ENCODE measurements around the gene SSBP4.

Gene SSBP4

DNA sequence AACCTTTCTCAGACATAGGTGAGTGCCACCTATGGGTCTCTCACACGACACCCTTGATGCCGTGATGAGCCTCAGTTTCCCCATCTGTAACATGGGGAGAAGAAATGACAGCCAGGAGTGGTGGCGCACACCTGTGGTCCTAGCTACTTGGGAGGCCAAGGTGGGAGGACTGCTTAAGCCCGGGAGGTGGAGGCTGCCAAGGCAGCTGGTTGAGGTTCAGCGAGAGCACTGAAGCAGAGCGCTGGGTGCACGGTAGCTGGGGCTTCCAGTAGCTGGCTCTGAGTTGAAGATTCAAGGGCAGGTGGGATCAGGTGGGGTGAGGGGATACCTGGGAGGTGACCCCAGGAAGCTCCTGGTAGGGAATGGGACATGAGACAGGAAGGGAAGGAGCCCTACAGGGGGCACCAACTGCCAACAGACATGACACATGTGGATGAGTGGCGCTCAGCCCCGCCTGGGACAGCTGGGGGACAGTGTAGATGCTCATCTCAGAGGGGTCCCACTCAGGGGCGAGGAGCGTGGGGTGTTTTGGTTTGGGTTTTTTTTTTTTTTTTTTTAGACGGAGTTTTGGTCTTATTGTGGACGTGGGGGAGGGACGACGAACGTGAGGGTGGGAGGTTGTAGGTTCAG is 6.5 kb upstream of the SSBP4 start:
- Mint-ChIP-seq H3K4me3 (no peak overlapping the region), H3K27ac (no peak overlapping the region), H3K27me3 (peaks cover 13% of the 10 kb centered on the region)

GRCh38 chr19:18414504-18415177 is 4.6 kb upstream of the SSBP4 start:
- peaks cover 36% of the 10 kb centered on the region for H3K4me1 Mint-ChIP-seq
- H3K9me3 Mint-ChIP-seq: no peaks in the 10 kb centered on the region

More for the DNA sequence above, 6.5 kb upstream of the SSBP4 start:
- Mint-ChIP-seq H3K36me3 (no peaks in the 10 kb centered on the region), H3K4me1 (peaks cover 24% of the 10 kb centered on the region), H3K9me3 (no peaks in the 10 kb centered on the region)

GRCh38 chr19:18415178-18415867 is 3.9 kb upstream of the SSBP4 start:
- H3K36me3 Mint-ChIP-seq: no peaks in the 10 kb centered on the region
- H3K27ac Mint-ChIP-seq: no peak overlapping the region
- H3K4me1 Mint-ChIP-seq: peaks cover 40% of the 10 kb centered on the region
- H3K27me3 Mint-ChIP-seq: peaks cover 15% of the 10 kb centered on the region
- no peaks in the 10 kb centered on the region for H3K9me3 Mint-ChIP-seq
- H3K4me3 Mint-ChIP-seq: peak overlapping the region; percentile 55

More at GRCh38 chr19:18414504-18415177, 4.6 kb upstream of the SSBP4 start:
- H3K4me3 Mint-ChIP-seq: peak overlapping the region; percentile 26
- peak overlapping the region; percentile 80 for H3K27ac Mint-ChIP-seq
- no peaks in the 10 kb centered on the region for H3K36me3 Mint-ChIP-seq
- peaks cover 15% of the 10 kb centered on the region for H3K27me3 Mint-ChIP-seq

- Mint-ChIP-seq H3K27ac (peak overlapping the region; percentile 23), H3K27me3 (peaks cover 14% of the 10 kb centered on the region)
Measured at GRCh38 chr19:18416778-18417249, 2.4 kb upstream of the SSBP4 start.

DNA sequence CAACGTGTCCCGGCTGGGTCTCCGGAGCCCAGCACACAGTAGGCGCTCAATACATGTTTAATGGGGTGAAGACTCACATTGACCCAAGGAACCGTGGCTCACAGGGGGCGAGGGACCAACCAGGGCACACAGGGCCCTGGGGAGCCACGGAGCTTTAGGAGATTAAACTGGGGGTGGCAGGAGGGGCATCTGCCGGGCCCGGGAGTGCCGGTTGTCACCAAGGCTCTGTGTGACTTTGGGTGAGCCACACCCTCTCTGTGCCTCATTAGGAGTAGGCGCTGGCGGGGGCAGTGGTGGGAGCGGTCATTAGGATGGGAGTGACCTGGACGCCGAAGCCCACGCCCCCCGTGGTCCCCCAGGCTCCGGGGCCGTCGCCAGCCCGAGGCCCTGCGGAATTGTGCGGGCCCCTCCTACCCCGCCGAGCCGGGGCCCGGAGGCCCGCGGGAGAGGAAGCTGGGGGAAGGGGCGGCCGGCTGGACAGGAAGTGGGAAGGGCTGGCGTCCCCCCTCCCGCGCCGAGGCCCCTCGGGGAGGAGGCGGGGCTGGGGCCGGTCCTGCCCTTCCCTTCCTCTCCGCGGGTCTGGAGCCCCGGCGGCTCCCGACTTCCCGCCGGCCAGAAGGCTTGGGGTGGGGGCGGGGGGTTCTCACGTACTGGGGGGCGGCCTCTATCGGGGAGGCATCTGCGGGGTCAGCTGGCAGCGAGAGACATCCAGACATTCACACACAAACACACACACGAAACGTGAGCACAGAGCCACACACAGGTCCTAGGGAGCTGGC is 1.8 kb upstream of the SSBP4 start:
- peak overlapping the region; percentile 86 for H3K4me3 Mint-ChIP-seq

More at GRCh38 chr19:18416778-18417249, 2.4 kb upstream of the SSBP4 start:
- Mint-ChIP-seq H3K4me3 (peak overlapping the region; percentile 78), H3K36me3 (no peaks in the 10 kb centered on the region), H3K4me1 (peaks cover 55% of the 10 kb centered on the region), H3K9me3 (no peaks in the 10 kb centered on the region)

DNA sequence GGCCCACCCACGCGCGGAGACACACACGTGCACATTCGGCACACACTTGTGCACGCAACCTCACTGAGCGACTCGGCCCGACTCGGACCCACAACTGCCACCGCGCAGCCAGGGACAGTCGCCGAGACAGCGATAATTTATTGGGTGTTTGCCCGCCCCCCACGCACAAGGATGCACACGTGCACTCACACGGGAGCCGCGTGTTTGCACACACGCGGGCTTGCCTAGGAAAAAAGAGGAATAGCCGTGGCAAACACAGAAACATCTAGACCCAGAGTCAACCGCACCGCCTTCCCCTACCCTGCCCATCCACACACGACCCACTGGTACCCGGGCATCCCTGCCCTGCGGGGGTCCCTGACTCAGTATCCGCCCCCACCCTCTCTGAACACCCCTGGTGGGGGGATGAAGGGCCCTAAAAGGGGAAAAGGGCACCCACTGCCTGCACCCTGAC is 1.1 kb upstream of the SSBP4 start:
- Mint-ChIP-seq H3K4me1 (peaks cover 66% of the 10 kb centered on the region), H3K27ac (peak overlapping the region; percentile 55), H3K4me3 (peak overlapping the region; percentile 86), H3K36me3 (no peaks in the 10 kb centered on the region), H3K9me3 (no peaks in the 10 kb centered on the region), H3K27me3 (peaks cover 12% of the 10 kb centered on the region)

More for the DNA sequence above, 1.8 kb upstream of the SSBP4 start:
- Mint-ChIP-seq H3K36me3 (no peaks in the 10 kb centered on the region), H3K9me3 (no peaks in the 10 kb centered on the region), H3K27ac (peak overlapping the region; percentile 23), H3K27me3 (peaks cover 14% of the 10 kb centered on the region), H3K4me1 (peaks cover 60% of the 10 kb centered on the region)

DNA sequence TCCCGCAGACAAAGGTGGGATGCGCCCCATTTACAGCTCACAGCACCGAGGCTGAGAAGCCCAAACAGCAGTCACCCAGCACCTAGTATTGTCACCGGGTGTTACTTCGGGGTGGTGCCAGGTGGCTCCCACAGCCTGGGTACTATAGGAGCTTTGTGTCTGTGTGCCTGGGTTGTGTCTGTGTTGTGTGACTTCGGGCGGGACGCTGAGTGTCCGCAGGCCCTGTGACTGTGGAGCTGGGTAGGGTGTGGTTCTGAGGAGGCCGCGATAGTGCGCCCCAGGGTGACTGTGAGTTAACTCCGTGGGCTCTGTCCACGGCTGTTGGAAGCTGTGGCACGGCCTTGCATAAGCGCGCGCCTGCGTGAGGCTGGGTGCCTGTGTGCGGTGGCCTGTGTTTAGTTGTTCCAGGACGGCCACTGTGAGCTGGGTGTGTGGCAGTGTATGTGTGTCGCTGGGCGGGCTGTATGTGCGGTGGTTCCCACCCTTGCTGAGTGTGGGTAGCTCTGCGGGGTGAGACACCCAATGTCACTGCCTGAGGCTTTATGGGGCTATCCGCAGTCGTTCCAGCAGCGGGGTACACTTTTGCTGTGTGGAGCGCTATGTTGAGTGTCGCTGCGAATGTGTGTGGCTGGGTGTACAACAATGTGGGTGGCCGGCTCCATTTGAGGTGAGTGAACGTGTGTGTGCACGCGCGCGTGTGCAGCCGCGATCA is 559 bp upstream of the SSBP4 start:
- H3K4me1 Mint-ChIP-seq: peaks cover 70% of the 10 kb centered on the region
- no peaks in the 10 kb centered on the region for H3K9me3 Mint-ChIP-seq
- H3K4me3 Mint-ChIP-seq: peak overlapping the region; percentile 86
- H3K36me3 Mint-ChIP-seq: no peaks in the 10 kb centered on the region
- H3K27ac Mint-ChIP-seq: peak overlapping the region; percentile 79
- peaks cover 12% of the 10 kb centered on the region for H3K27me3 Mint-ChIP-seq

- no peaks in the 10 kb centered on the region for H3K36me3 Mint-ChIP-seq
- no peaks in the 10 kb centered on the region for H3K9me3 Mint-ChIP-seq
- peaks cover 11% of the 10 kb centered on the region for H3K27me3 Mint-ChIP-seq
- H3K4me1 Mint-ChIP-seq: peaks cover 61% of the 10 kb centered on the region
- peak overlapping the region; percentile 94 for H3K4me3 Mint-ChIP-seq
- H3K27ac Mint-ChIP-seq: no peak overlapping the region
Measured at GRCh38 chr19:18419699-18420460, 682 bp downstream of the SSBP4 start.

GRCh38 chr19:18420930-18421329 is 1.7 kb downstream of the SSBP4 start:
- H3K4me3 Mint-ChIP-seq: peak overlapping the region; percentile 94
- no peaks in the 10 kb centered on the region for H3K9me3 Mint-ChIP-seq
- H3K4me1 Mint-ChIP-seq: peaks cover 61% of the 10 kb centered on the region
- H3K27me3 Mint-ChIP-seq: peaks cover 9% of the 10 kb centered on the region
- H3K36me3 Mint-ChIP-seq: no peaks in the 10 kb centered on the region
- H3K27ac Mint-ChIP-seq: no peak overlapping the region

GRCh38 chr19:18421371-18421959 is 2.3 kb downstream of the SSBP4 start:
- no peaks in the 10 kb centered on the region for H3K36me3 Mint-ChIP-seq
- H3K4me1 Mint-ChIP-seq: peaks cover 59% of the 10 kb centered on the region
- no peaks in the 10 kb centered on the region for H3K9me3 Mint-ChIP-seq
- H3K4me3 Mint-ChIP-seq: peak overlapping the region; percentile 94
- peaks cover 6% of the 10 kb centered on the region for H3K27me3 Mint-ChIP-seq
- peak overlapping the region; percentile 55 for H3K27ac Mint-ChIP-seq

- H3K4me1 Mint-ChIP-seq: peaks cover 52% of the 10 kb centered on the region
- H3K4me3 Mint-ChIP-seq: no peak overlapping the region
- no peaks in the 10 kb centered on the region for H3K36me3 Mint-ChIP-seq
- no peak overlapping the region for H3K27ac Mint-ChIP-seq
- peaks cover 2% of the 10 kb centered on the region for H3K27me3 Mint-ChIP-seq
- no peaks in the 10 kb centered on the region for H3K9me3 Mint-ChIP-seq
Measured at GRCh38 chr19:18422530-18423191, 3.5 kb downstream of the SSBP4 start.

DNA sequence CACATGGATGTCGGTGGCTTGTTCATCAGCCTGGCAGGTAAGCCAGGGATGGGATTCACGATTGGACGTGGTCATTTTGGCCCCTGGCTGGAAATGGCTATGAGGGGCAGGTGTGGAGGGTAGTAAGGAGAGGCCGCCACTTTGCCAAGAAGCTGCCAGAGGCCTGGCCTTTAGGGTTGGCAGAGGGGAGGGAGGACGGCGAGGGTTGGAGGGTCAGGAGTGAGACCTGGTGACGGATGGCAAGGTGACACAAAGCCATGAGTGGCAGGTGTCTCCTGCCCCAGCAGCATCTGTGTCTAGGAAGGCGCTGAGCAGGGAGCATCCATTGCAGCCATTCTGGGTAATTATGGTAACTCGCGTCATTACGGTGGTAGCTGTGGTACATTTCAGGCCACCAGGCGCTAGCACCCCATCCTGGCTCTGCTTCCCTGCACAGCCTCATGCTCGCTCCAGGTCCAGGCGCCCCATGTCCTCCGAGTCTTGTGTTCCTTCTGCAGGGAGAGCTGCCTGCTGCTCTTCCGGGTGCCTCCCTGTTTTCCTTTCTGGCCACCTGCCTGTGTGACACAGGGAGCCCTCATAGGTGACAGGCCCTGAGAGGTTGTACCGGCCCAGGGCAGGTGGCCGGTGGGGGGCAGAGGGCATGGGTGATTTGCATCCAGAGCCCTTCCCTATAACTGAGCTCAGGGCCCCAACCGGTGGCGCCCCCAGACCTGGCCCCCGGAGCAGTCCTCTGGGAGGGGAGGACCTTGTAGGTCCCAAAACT is 4.2 kb downstream of the SSBP4 start:
- no peak overlapping the region for H3K4me3 Mint-ChIP-seq
- H3K27me3 Mint-ChIP-seq: no peaks in the 10 kb centered on the region
- H3K27ac Mint-ChIP-seq: no peak overlapping the region
- peaks cover 45% of the 10 kb centered on the region for H3K4me1 Mint-ChIP-seq
- H3K36me3 Mint-ChIP-seq: no peaks in the 10 kb centered on the region
- H3K9me3 Mint-ChIP-seq: no peaks in the 10 kb centered on the region
